ENCODE results near the gene SLC25A42. TPM values are rescaled to one million over a fixed set of nuclear protein-coding genes. Genes with fewer than 3 reads are reported as not detected.

SLC25A42 gene
- polyA plus RNA-seq, 2 of the 4 experiments (the other 2 are of a cell fraction) = 0.92 to 1.3 TPM

GRCh38 chr19:19110410-19111135 is 46.8 kb downstream of the SLC25A42 start:
- Histone ChIP-seq H3K27ac (no peak overlapping the region), H3K9me3 (no peaks in the 10 kb centered on the region), H3K4me2 (peak overlapping the region; percentile 57), H3K4me3 (no peak overlapping the region), H3K4me1 (peaks cover 5% of the 10 kb centered on the region; the same call in 1 of the 3 replicates)
- DNase-seq (ENCODE audit: low read depth in 1 of 2, low spot score in 1 of 2) = peak in 1 of 2 experiments; percentile 10
- FAIRE-seq = no peak
- ChIA-PET POLR2A (no interaction called here), CTCF (interaction anchor here (0.9 kb wide), 2 partner anchors 46 to 57 kb away, joined by 3 read pairs; no protein-coding TSS in a partner anchor)
- 41% methylated on average over 22 of the region's 66 CpGs for WGBS (ENCODE audit: missing lambda C conversion rate)
- ATAC-seq = peak; percentile 37 to 67; a peak in 4 of 6 replicates
- TF ChIP-seq MAX (IDR thresholded peaks at IDR 0.05) (0 out of 2 replicates have a peak, but pooled peaks have one; percentile 23), FOSL2 (IDR thresholded peaks at IDR 0.05) (no peak), FOSL2 (CRISPR knock-in tag; IDR thresholded peaks at IDR 0.05) (no peak)

GRCh38 chr19:19111136-19111835 is 47.5 kb downstream of the SLC25A42 start:
- no peak for TF ChIP-seq RARB (CRISPR knock-in tag; IDR thresholded peaks at IDR 0.05)
- TF ChIP-seq POLR2A (IDR thresholded peaks at IDR 0.05; ENCODE audit: low read length) = no peak
- TF ChIP-seq CHD4 (IDR thresholded peaks at IDR 0.05; ENCODE audit: borderline replicate concordance) = no peak
- ATAC-seq (0 out of 6 replicates have a peak, but pooled peaks of 1 of the 2 experiments have one; percentile 14), DNase-seq (ENCODE audit: low read depth in 1 of 2, low spot score in 1 of 2) (no peak), FAIRE-seq (no peak)
- H3K27ac ChIP-seq = no peak overlapping the region
- WGBS (ENCODE audit: missing lambda C conversion rate) = 74% methylated on average over 13 of the region's 15 CpGs
- ChIA-PET CTCF (interaction anchor here (0.9 kb wide), 2 partner anchors 45 to 58 kb away, joined by 3 read pairs; no protein-coding TSS in a partner anchor), POLR2A (interaction anchor here (0.5 kb wide), 1 partner anchor 60 kb away, joined by 4 read pairs; no protein-coding TSS in a partner anchor)
- no peaks in the 10 kb centered on the region; the same call in 2 of the 3 replicates for H3K4me1 ChIP-seq
- H3K4me3 ChIP-seq = no peak overlapping the region
- H3K9me3 ChIP-seq = no peaks in the 10 kb centered on the region
- H3K4me2 ChIP-seq = no peak overlapping the region; the same call in 2 of the 3 replicates

GRCh38 chr19:19111967-19112580 is 48.3 kb downstream of the SLC25A42 start:
- ATAC-seq (no peak), DNase-seq (ENCODE audit: low read depth in 1 of 2, low spot score in 1 of 2) (no peak), FAIRE-seq (no peak)
- Histone ChIP-seq H3K27ac (no peak overlapping the region), H3K9me3 (no peaks in the 10 kb centered on the region), H3K4me2 (no peak overlapping the region), H3K4me1 (no peaks in the 10 kb centered on the region), H3K4me3 (no peak overlapping the region)
- POLR2A ChIA-PET = interaction anchor here (0.5 kb wide), 1 partner anchor 61 kb away, joined by 4 read pairs; no protein-coding TSS in a partner anchor
- TF ChIP-seq POLR2A (IDR thresholded peaks at IDR 0.05; ENCODE audit: low read length) = no peak
- TF ChIP-seq TFCP2L1 (CRISPR knock-in tag; IDR thresholded peaks at IDR 0.05) = no peak
- TF ChIP-seq CTCF (IDR thresholded peaks at IDR 0.05) = no peak
- no peak for TF ChIP-seq MAFK (IDR thresholded peaks at IDR 0.05; ENCODE audit: partially characterized antibody)
- no peak for TF ChIP-seq PHF8 (IDR thresholded peaks at IDR 0.05; ENCODE audit: borderline replicate concordance, low read depth)
- no peak for TF ChIP-seq CBX2 (IDR thresholded peaks at IDR 0.05; ENCODE audit: borderline replicate concordance, low read depth)
- TF ChIP-seq SREBF2 (IDR thresholded peaks at IDR 0.05) = no peak
- TF ChIP-seq BCL3 (IDR thresholded peaks at IDR 0.05) = no peak
- TF ChIP-seq HDAC2 (IDR thresholded peaks at IDR 0.05) = no peak
- TF ChIP-seq CBX8 (IDR thresholded peaks at IDR 0.05) = no peak
- TF ChIP-seq EHF (CRISPR knock-in tag; IDR thresholded peaks at IDR 0.05) = no peak
- TF ChIP-seq USF2 (IDR thresholded peaks at IDR 0.05) = no peak
- no peak for TF ChIP-seq ESRRA (IDR thresholded peaks at IDR 0.05; ENCODE audit: borderline replicate concordance, low read length)
- TF ChIP-seq RARB (CRISPR knock-in tag; IDR thresholded peaks at IDR 0.05) = no peak
- no peak for TF ChIP-seq E2F6 (IDR thresholded peaks at IDR 0.05; ENCODE audit: borderline replicate concordance, low read depth)
- no peak for TF ChIP-seq RNF2 (IDR thresholded peaks at IDR 0.05; ENCODE audit: borderline replicate concordance, low read depth)
- 84% methylated on average over 9 of the region's 9 CpGs for WGBS (ENCODE audit: missing lambda C conversion rate)
- CTCF ChIA-PET = interaction anchor here (1.5 kb wide), 1 partner anchor 58 kb away, joined by 5 read pairs; no protein-coding TSS in a partner anchor
